Measurements from ENCODE around the gene C2orf49.

- TF ChIP-seq CTCF (IDR thresholded peaks at IDR 0.05): no peak
- no peak for TF ChIP-seq POLR2A (IDR thresholded peaks at IDR 0.05; ENCODE audit: low read depth)
Measured at GRCh38 chr2:105336786-105337121, 586 bp upstream of the C2orf49 start.

All from esophagus muscularis mucosa (tissue), 3 donors.